GM21825 (cell line): ENCODE data around the gene ABCC2.

Source experiments
- ATAC-seq: cut with Tn5 transposase; IDR thresholded peaks from one replicate; pipeline ENCODE4 v1.9.1; 2021; ENCODE audit warnings: mild to moderate bottlenecking, moderate library complexity; ENCODE audit not compliant: unreplicated experiment

Gene ABCC2

DNA sequence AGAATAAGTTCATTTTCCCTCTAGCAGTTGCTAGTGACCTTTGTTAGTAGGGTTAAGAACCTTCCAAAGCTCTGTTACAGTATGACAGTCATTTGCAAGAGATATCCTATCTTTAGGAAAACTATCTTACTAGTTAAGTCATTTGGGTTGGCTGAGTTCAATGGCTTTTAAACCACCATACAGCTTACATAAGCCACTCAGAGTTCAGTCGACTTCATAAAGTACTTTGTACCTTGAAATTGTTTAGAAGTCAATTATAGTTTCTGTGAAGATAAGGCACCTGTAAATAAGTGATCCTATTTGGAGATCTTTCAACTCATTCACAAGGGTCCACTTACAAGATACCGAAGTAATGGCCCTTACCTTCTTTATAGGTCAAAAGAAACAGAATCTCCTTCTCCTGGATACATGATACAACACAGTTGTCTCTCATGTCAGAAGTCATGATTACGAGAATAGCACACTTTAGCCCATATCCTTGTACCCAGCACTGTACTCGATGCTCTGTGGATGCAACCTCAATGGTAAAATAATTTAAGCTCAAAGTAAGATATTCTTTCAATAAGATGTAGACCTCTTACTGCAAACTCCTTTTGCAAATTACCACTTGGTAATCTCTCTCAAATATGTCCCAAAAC lies 11.9 kb upstream of the ABCC2 start:
- ATAC-seq = no peak

DNA sequence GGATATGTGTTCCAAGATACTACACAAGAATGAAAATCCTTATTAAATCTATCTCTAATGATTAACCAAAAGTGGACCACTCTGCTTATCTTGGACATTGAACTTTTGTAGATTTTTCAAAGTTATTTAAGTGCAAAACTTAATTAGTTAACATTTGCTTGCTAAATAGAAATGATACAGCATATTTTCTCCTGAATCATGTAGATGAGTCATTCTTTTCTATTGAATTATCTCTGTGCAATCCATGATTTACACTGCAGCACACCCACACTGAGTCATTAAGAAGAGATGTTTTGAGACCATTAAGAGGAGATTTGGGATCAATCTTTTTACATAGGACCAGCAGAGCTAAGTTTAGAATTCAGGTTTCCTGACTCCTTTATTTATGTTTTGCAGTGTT lies 6.6 kb upstream of the ABCC2 start:
- ATAC-seq = no peak

DNA sequence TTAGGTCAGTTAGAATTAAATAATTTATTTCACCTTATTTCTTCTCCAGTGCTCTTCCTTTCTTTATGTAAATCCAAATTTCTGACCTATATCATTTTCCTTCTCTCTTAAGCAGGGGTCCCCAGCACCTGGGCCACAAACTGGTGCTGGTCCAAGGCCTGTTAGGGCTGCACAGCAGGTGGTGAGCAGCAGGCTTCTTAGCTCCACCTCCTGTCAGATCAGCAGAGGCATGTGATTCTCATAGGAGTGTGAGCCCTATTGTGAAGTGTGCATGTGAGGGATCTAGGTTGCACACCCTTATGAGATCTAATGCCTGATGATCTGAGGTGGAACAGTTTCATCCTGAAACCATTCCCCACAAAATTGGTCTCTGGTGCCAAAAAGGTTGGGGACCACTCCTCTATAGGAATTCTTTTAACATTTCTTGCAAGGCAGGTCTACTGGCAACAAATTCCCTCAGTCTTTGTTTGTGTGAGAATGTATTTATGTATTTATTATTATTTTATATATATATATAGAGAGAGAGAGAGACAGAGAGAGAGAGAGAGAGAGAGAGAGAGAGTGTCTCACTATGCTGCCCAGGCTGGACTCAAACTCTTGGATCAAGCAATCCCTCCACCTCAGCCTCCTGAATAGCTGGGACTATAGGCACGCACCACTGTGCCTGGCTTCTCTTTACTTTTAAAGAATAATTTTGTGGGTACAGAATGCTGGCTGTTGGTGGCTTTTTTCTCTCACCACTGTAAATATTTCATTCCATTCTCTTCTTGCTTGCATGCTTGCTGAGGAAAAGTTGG lies 4.3 kb upstream of the ABCC2 start:
- ATAC-seq = no peak

GRCh38 chr10:99779335-99779734 lies 3.1 kb upstream of the ABCC2 start:
- no peak for ATAC-seq

DNA sequence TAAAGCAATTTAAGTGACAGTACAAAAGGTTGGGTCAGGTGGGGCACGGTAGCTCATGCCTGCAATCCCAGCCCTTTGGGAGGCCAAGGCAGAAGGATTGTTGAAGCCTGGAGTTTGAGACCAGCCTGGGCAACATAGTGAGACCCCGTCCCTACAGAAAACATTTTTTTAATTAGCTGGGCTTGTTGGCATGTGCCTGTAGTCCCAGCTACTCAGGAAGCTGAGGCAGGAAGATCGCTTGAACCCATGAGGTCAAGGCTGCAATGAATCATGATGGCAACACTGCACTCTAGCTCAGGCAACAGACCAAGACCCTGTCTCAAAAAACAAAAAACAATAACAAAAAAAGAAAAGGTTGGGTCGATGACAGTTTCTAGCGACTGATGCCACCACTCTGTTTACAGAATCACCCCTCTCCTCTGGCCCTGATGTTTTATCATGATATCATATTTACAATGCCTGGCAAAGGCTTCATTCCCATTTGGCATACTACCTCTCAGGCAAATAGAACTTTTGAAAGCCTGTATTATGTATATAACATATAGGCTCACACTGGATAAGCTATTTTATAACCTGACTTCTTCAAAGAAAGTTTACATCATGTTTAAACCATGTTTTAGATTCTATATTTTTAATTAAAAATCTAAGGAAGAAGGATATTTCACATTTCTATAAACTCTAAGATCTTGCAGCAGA lies 558 bp upstream of the ABCC2 start:
- no peak for ATAC-seq

GRCh38 chr10:99784016-99784726 lies 1.7 kb downstream of the ABCC2 start:
- no peak for ATAC-seq

GRCh38 chr10:99784727-99785441 lies 2.4 kb downstream of the ABCC2 start:
- ATAC-seq = no peak

DNA sequence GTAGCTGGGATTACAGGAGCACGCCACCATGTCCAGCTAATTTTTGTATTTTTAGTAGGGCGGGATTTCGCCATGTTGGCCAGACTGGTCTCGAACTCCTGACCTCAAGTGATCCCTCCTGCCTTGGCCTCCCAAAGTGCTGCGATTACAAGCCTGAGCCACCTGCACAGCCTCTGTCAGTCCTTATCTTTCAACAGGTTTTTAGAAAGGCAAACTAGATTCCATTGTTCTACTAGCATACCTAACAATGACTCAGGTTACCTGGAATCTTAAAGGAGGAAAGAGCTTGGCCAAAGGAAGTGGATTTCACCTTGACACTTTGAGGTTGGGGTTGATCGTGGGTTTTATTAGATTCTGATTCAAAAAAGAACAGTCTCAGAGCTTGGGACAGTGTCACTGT lies 3.2 kb downstream of the ABCC2 start:
- ATAC-seq = no peak

GRCh38 chr10:99787311-99787710 lies 4.9 kb downstream of the ABCC2 start:
- no peak for ATAC-seq

DNA sequence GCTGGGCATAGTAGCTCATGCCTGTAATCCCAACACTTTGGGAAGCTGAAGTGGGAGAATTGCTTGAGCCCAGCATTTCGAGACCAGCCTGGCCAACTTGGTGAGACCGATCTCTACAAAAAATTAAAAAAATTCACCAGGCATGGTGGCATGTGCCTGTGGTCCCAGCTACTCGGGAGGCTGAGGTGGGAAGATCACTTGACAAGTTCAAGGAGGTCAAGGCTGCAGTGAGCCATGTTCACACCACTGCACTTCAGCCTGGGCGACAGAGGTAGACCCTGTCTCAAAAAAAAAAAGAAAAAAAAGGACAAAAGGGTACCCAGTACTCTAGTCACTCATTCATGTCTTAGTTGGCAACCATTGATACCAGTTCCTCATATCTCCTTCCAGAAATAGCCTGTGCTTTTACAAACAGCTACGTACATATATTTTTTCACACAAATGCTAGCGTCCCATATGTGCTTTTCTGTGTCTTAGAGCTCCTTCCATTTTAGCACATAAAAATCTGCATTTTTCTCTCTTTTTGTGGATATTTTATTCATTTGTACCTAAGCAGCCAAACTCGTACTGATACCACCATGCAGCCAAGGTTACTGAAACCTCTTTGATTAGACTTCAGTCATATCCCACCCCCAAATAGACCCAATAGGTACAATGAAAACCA lies 5.5 kb downstream of the ABCC2 start:
- no peak for ATAC-seq

- ATAC-seq = no peak
These were observed 6.3 kb downstream of the ABCC2 start for GRCh38 chr10:99788598-99789256.

- ATAC-seq = no peak
These were observed 9.4 kb downstream of the ABCC2 start for GRCh38 chr10:99791831-99792230.

DNA sequence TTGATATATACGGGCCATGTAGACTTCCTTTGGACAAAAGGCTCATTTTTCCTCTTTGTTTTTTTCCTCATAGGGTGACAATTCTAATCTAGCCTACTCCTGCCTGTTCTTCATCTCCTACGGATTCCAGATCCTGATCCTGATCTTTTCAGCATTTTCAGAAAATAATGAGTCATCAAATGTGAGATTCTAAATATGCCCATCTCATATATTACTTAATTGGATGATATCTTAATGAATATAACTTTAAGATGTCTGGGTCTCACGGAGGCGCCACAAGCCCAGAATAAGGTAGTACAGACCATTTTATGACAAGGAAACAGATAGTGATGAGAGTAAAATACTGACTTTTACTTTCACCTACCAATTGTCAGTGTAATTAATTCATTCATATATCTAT lies 11.4 kb downstream of the ABCC2 start:
- ATAC-seq = no peak

GRCh38 chr10:99796928-99797327 lies 14.5 kb downstream of the ABCC2 start:
- ATAC-seq = no peak

- ATAC-seq = no peak
These were observed 15.6 kb downstream of the ABCC2 start for GRCh38 chr10:99798031-99798430.

DNA sequence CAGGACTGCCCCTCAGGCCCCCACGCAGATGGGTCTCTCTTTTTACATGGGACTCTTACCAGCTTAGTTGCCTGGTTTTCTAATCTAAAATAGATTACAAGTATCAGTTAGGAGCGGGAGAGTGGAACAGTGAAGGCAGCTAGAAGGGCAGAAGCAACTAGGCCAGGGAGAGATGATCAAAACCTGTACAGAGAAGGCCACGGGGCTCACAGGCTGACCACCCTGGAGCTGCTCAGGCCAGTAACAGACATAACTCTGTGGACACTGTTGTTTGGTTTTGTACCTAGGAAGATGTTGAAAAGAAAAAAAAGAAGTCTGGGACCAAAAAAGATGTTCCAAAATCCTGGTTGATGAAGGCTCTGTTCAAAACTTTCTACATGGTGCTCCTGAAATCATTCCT lies 16.5 kb downstream of the ABCC2 start:
- no peak for ATAC-seq

DNA sequence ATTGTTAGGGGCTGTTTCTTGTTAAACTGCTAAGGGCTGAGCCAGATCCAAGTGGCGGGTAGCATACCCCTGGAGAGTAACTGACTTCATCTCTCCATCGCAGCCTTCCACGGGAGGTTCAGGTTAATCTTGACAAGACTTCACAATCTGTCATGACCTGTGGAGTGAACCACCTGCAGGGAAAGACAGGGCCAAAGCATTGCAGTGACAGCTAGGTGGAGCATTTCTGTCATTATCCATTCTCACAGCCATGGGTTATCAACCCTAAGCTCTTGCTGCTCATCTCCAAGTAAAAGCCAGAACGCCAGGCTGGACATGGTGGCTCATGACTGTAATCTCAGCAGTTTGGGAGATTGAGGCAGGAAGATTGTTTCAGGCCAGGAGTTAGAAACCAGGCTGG lies 17.2 kb downstream of the ABCC2 start:
- ATAC-seq = no peak

DNA sequence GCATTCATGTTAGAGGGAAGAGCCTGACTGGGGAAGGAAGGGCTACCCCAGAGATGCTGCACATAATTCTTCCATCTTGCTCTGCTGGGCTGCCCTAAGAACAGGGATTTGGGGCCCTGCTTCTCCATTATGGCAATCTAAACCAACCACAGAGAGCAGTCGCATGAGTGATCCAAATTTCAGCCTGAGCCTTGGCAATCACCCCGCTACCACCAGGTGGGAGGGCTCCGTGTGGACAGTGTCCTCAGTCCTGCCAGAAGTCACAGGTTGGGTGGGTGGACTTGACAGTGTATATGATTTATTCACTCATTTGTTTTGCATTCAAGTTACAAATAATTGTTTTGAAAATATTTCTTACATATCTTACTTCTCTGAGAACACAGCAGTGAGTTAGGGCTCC lies 22.0 kb downstream of the ABCC2 start:
- no peak for ATAC-seq

DNA sequence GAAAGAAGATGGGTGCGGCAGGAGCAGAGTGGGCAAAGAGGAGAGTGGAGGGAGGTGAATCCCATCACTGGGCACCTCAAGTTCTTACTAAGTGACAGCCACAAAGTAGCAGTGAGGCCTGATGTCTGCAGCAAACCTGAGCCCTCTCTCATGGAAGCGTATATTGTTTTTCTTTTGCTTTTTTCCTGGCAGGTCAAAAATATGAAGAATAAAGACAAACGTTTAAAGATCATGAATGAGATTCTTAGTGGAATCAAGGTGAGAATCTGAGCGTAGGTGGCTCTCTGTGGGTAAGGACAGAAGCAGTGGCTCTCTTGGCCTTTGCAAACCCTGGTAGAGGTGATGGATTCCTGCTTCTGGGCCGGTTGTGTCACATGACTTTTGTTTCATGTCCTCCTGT lies 22.8 kb downstream of the ABCC2 start:
- no peak for ATAC-seq

DNA sequence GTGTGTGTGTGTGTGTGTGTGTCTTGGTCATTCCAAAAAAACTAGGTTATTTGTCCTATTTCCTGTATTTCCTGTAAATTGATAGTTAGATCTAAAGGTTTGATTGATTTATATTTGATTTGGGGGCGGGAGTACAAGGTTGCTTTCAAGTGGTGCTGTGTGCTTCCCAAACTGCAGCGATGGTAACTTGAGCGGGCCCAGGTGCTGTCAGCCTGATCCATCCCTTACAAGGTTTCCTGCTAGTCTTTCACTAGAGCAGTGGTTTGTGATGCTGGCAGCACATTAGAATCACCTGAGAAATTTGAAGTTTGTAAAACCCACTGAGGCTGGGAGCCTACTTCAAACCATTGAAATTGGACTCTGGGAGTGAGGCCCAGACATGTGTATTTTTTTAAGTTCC lies 23.7 kb downstream of the ABCC2 start:
- no peak for ATAC-seq
